ENCODE results near the gene OLA1. TPM values are rescaled to one million over a fixed set of nuclear protein-coding genes. Genes with fewer than 3 reads are reported as not detected.

The OLA1 gene
- total and polyA plus RNA-seq, 9 of the 15 experiments (the other 6 are each of a cell fraction or from before 2014, with no cell fraction given), result 208 to 353 (median 225) TPM

GRCh38 chr2:174125090-174125489, 123.2 kb downstream of the OLA1 start (continued):
- no peak for TF ChIP-seq GTF3C2 (IDR thresholded peaks at IDR 0.05; ENCODE audit: borderline replicate concordance, extremely low read depth, insufficient read length)
- TF ChIP-seq TFAM (CRISPR knock-in tag; conservative IDR thresholded peaks at IDR 0.05), result no peak
- TF ChIP-seq CXXC5 (CRISPR knock-in tag; IDR thresholded peaks at IDR 0.05), result no peak

GRCh38 chr2:174124181-174124580, 124.2 kb downstream of the OLA1 start:
- H3K79me2 ChIP-seq (ENCODE audit: control insufficient read depth, insufficient read depth, low read length), result no peaks in the 10 kb centered on the region
- H3K27me3 ChIP-seq (ENCODE audit: control insufficient read depth in 2 of 2, insufficient read depth in 2 of 2, low read length in 2 of 2), result no peaks in the 10 kb centered on the region
- no peak for TF ChIP-seq KDM4B (IDR thresholded peaks at IDR 0.05; ENCODE audit: borderline replicate concordance in 2 of 2, low read depth in 1 of 2)
- TF ChIP-seq ARID1B (IDR thresholded peaks at IDR 0.05), result no peak
- TF ChIP-seq ATF4 (CRISPR knock-in tag; IDR thresholded peaks at IDR 0.05), result no peak
- TF ChIP-seq TCF7L2 (IDR thresholded peaks at IDR 0.05; ENCODE audit: low read depth, low read length), result no peak
- TF ChIP-seq SNAPC5 (CRISPR knock-in tag; IDR thresholded peaks at IDR 0.05), result no peak
- TF ChIP-seq MCM2 (IDR thresholded peaks at IDR 0.05; ENCODE audit: low read depth), result no peak
- TF ChIP-seq TRIM25 (IDR thresholded peaks at IDR 0.05; ENCODE audit: borderline replicate concordance), result no peak
- no peak for TF ChIP-seq PHF20 (IDR thresholded peaks at IDR 0.05; ENCODE audit: partially characterized antibody)
- BruUV-seq (replicated peaks), result no TSS peak
- DNase-seq (ENCODE audit: extremely low read depth in 1 of 4, low spot score in 3 of 4) (no peak), ATAC-seq (no peak), FAIRE-seq (no peak)
- POLR2A ChIA-PET, result no interaction called here
- H3K9me1 ChIP-seq (ENCODE audit: control insufficient read depth, insufficient read depth, low read length), result no peaks in the 10 kb centered on the region
- no peak overlapping the region for H3K4me2 ChIP-seq (ENCODE audit: insufficient read depth, low read length)
- CTCF ChIA-PET (ENCODE audit: low intra/inter-chr PET ratio), result no interaction called here
- in situ Hi-C loops (cut with MboI), result no loop called here
- H4K20me1 ChIP-seq (replicated peaks; ENCODE audit: control insufficient read depth, insufficient read depth, low read length), result no peaks in the 10 kb centered on the region
- no peak overlapping the region for H2AFZ ChIP-seq (ENCODE audit: low read depth, low read length)
- H3K4me1 ChIP-seq (replicated peaks in 1 of 2; ENCODE audit: control insufficient read depth in 2 of 2, insufficient read depth in 2 of 2, low read length in 2 of 2), result no peaks in the 10 kb centered on the region
- peaks cover 27% of the 10 kb centered on the region; the same call in 1 of the 3 replicates for H3K36me3 ChIP-seq (ENCODE audit: control insufficient read depth, insufficient read depth, low read length)
- no peak overlapping the region for H3K9ac ChIP-seq (ENCODE audit: insufficient read depth in 1 of 2, low read depth in 2 of 2, low read length in 2 of 2)
- 75% methylated on average over 3 of the region's 5 CpGs for WGBS (ENCODE audit: insufficient coverage, low coverage, missing lambda C conversion rate)
- H3K4me3 ChIP-seq, result no peak overlapping the region
- H3K27ac ChIP-seq (ENCODE audit: extremely low read depth, low read depth, low read length), result no peak overlapping the region; the same call in 2 of the 3 replicates
- no peaks in the 10 kb centered on the region for H3K9me3 ChIP-seq (replicated peaks; ENCODE audit: control insufficient read depth, insufficient read depth, low read depth, low read length)
- intact Hi-C loops (cut with micrococcal nuclease), result no loop called here

All from K562 (cell line).